HFFc6 (cell line): Measurements from ENCODE around the gene BAIAP2L2. TPM values are rescaled to one million over a fixed set of nuclear protein-coding genes. Genes with fewer than 3 reads are reported as not detected.

Experiments used
- DNase-seq: peaks from one replicate; pipeline ENCODE4 v3.0.0-alpha.2; 2018
- H3K27ac Mint-ChIP-seq: 2 replicates; pipeline ENCODE4 v1.8.0; 2020; ENCODE audit warnings: mild to moderate bottlenecking, mixed read lengths
- H3K27me3 Mint-ChIP-seq: 2 replicates; pipeline ENCODE4 v1.8.0; 2021; ENCODE audit warnings: mild to moderate bottlenecking, moderate library complexity, mixed read lengths; ENCODE audit not compliant: insufficient read depth
- H3K36me3 Mint-ChIP-seq: 2 replicates; pipeline ENCODE4 v1.8.0; 2021; ENCODE audit warnings: low read depth, mixed read lengths
- H3K4me1 Mint-ChIP-seq: 2 replicates; pipeline ENCODE4 v1.8.0; 2020; ENCODE audit warnings: low read depth, mixed read lengths
- H3K4me3 Mint-ChIP-seq: 2 replicates; pipeline ENCODE4 v1.8.0; 2020; ENCODE audit warnings: mild to moderate bottlenecking, moderate library complexity, mixed read lengths
- H3K9me3 Mint-ChIP-seq: 2 replicates; pipeline ENCODE4 v1.8.0; 2020; ENCODE audit warnings: mild to moderate bottlenecking, mixed read lengths
- total RNA-seq, 6 experiments: library from RNA; stranded (reverse); fragmentation: NEBNext Ultra II Directional; extraction: Animal tissue kit (Norgen Biotek cat#: 25700); gene quantifications; 2 replicates in 1 of 6; 3 replicates in 5 of 6; pipeline ENCODE4 v1.2.3, GENCODE V29; 2021
- TF ChIP-seq, protein P1 (sequence below): fragments of 200-600 bp; sonication (generic); IDR thresholded peaks from 2 replicates; pipeline ENCODE4 v1.5.0; 2021; ENCODE audit warnings: antibody characterized with exemption, mild to moderate bottlenecking

BAIAP2L2 gene
- total RNA-seq, 6 experiments from 2014 or later: 0.08 TPM; not detected in 5

DNA sequence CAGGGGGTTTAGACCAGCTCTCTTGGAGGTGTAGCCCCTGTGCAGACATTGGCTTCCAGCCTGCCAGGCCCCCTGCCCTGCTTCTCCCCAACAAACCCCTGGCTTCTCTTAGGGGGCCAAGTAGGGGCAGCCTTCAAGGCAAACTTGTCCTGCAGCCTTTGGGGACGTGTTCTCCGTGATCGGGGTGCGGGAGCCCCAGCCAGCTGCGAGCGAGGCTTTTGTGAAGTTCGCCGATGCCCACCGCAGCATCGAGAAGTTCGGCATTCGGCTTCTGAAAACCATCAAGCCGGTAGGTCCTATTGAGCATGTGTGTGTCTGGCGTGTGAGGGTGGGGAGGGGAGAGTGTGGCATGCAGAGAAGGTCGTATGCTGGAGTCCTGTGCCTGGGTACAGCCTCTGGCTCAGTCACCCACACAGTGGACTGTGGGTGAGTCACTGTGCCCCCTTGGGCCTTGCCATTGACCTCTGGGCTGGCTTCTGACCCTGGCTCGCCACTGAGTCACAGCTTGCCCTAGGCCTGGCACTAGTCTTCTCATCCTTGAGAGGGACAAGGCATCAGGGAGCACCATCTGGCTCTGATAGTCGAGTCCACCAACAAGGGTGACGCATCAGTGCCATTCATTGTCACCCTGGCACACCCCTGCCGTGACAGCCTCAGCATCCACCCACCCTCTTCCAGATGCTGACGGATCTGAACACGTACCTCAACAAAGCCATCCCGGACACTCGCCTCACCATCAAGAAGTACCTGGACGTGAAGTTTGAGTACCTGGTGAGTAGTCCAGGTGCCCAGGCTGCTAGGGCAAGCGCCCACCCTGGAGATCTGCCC is 37.9 kb downstream of the BAIAP2L2 start:
- H3K4me1 Mint-ChIP-seq: no peaks in the 10 kb centered on the region
- no peaks in the 10 kb centered on the region for H3K9me3 Mint-ChIP-seq
- DNase-seq: no peak
- no peak overlapping the region for H3K4me3 Mint-ChIP-seq
- no peak overlapping the region for H3K27ac Mint-ChIP-seq
- TF ChIP-seq, protein P1, sequence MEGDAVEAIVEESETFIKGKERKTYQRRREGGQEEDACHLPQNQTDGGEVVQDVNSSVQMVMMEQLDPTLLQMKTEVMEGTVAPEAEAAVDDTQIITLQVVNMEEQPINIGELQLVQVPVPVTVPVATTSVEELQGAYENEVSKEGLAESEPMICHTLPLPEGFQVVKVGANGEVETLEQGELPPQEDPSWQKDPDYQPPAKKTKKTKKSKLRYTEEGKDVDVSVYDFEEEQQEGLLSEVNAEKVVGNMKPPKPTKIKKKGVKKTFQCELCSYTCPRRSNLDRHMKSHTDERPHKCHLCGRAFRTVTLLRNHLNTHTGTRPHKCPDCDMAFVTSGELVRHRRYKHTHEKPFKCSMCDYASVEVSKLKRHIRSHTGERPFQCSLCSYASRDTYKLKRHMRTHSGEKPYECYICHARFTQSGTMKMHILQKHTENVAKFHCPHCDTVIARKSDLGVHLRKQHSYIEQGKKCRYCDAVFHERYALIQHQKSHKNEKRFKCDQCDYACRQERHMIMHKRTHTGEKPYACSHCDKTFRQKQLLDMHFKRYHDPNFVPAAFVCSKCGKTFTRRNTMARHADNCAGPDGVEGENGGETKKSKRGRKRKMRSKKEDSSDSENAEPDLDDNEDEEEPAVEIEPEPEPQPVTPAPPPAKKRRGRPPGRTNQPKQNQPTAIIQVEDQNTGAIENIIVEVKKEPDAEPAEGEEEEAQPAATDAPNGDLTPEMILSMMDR: no peak
- peaks cover 2% of the 10 kb centered on the region for H3K27me3 Mint-ChIP-seq
- H3K36me3 Mint-ChIP-seq: no peaks in the 10 kb centered on the region

DNA sequence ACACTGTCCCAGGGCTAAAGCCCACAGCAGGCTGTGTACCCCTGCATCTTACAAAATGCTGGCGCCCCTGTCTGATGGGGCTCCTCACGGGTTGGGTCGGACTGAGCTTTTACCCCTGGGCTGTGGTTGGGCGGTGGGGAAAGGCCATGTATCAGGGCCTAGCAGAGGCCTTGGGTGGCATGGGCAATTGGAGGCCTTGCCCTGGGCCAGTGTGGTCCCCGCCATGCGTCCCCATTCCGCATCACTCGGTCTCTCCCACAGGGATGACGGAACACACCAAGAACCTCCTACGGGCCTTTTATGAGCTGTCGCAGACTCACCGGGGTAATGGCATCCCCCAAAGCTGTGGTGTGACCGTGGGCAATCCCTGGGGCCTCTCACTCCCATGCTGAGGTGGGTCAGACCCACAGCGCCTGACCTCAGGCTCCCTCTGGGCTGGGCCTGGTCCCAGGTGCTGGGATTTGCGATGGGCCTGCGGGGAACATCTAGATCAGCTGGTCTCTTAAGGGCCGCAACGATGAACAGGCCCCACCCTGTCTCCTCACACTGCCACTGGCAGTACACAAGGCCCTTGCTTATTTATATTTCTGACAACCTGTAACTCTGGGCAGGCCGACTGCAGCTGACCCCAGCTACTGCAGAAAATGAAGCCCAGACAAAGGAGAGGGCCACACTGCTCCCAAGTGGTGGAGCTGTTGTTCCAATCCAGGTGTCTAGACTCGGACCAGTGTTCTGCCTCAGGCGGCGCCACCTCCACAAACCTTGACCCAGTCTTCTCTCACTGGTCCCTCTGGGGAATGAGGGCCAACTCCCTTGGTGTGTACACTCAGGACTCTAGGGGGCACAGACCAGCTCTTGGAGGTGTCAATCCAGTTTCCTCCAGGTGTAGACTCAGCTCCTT is 38.8 kb downstream of the BAIAP2L2 start:
- no peak for DNase-seq
- Mint-ChIP-seq H3K27me3 (peaks cover 2% of the 10 kb centered on the region), H3K9me3 (no peaks in the 10 kb centered on the region), H3K4me1 (no peaks in the 10 kb centered on the region), H3K4me3 (no peak overlapping the region), H3K36me3 (no peaks in the 10 kb centered on the region), H3K27ac (no peak overlapping the region)
- TF ChIP-seq, protein P1: peak; percentile 11; the same call in 1 of the 2 replicates

DNA sequence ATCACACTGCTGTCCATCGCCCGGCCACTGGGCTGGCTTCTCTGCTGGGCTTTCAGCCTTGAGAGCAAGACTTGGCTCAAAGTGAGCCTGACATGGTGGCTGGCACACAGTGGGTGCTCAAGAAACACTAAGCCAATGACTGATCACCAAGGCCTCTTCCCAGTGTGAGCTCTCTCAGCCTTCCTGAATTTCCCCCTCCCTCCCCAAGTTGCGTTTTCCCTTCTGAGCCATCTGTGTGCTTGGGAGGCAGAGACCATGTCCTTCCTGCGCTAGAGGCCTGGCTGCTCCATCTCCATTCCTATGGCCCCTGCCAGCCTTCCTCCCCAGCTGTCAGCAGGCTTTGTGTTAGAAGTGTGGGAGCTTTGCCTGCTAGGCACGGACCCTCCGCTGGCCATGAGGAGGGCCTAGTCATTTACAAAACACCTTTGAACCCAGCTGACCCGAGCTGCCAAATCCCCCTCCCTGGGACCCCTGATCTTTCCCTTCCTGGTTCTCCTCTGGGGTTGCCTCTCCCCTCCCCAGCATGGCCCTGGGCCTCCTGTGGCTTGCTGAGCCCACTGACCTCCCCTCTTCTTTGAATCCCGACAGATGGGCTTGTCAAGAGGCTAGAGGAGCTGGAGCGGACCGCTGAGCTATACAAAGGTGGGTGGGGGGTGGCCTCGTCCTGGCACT is 40.1 kb downstream of the BAIAP2L2 start:
- Mint-ChIP-seq H3K27ac (no peak overlapping the region), H3K27me3 (no peaks in the 10 kb centered on the region; the same call in none of the 2 replicates), H3K4me3 (no peak overlapping the region), H3K9me3 (no peaks in the 10 kb centered on the region), H3K36me3 (no peaks in the 10 kb centered on the region), H3K4me1 (no peaks in the 10 kb centered on the region)
- TF ChIP-seq, protein P1: no peak
- DNase-seq: no peak

DNA sequence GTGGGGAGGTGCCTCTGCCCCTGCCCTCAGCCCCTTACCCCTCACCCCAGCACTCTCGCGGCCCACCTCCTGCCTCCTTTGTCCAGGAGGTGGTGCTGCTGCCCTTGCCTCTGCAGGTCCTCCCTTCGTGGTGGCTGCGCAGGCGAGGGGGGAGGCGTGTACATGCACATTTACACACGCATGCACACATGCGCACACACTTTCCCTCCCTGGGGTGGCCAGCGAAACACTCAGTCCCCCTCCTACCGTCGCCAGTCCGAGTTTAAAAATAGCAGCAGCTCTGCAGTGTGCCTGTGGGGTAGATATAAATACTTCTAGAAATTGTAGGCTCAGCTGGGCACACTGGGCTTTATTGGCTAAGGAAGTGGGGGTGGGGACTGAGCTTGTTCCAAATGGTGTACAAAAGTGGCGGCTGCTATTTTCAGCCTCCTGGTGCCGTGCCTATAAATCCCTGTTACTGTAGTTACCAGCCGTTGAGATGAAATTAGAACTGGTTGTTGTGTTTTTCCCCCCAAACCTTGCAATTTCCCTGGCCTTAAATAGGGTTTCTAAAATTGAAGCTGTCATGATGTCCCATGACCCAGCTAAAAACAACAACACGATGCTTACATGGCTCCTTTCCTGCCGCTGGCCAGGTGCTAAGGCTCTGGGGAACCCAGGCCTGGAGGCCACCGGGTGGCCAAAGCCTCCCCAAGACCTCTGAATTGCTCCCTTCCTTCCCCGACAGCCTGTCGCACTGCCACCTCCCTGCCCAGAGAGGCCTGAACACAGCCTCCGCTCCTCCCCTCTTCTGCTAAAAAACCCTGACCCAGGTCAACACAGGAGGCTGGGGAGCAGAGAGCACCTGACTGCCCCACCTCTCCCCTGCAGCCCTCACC is 40.9 kb downstream of the BAIAP2L2 start:
- Mint-ChIP-seq H3K27ac (no peak overlapping the region), H3K4me3 (no peak overlapping the region; the same call in 1 of the 2 replicates), H3K9me3 (no peaks in the 10 kb centered on the region), H3K27me3 (no peaks in the 10 kb centered on the region; the same call in none of the 2 replicates), H3K4me1 (no peaks in the 10 kb centered on the region), H3K36me3 (no peaks in the 10 kb centered on the region)
- TF ChIP-seq, protein P1: peak; percentile 71
- DNase-seq: peak; percentile 7
